Lung (tissue), 12 donors: ENCODE measurements around the gene AMN. TPM values are rescaled to one million over a fixed set of nuclear protein-coding genes. Genes with fewer than 3 reads are reported as not detected.

Experiments
- ATAC-seq: fragments of 200-7000 bp; cut with Tn5 transposase; one replicate; pipeline ENCODE4 v1.9.1; 2020; ENCODE audit warnings: moderate number of reproducible peaks; ENCODE audit not compliant: insufficient read depth, low FRiP score
- DNase-seq, 3 donors: peaks; one replicate each; pipeline ENCODE4 v3.0.0-alpha.2; 2013 to 2017
- H3K27ac ChIP-seq, 2 donors: one replicate each; pipeline ENCODE4 v1.5.1; 2013; ENCODE audit warnings: mild to moderate bottlenecking in 2 of 2, moderate library complexity in 2 of 2, control low read depth in 1 of 2, inconsistent platforms in 1 of 2, low read depth in 1 of 2, low read length in 1 of 2
- H3K27me3 ChIP-seq, 3 donors: one replicate each; pipeline ENCODE4 v1.5.1; 2013; ENCODE audit warnings: low read length in 2 of 3; ENCODE audit not compliant: control insufficient read depth in 3 of 3, insufficient read depth in 3 of 3
- H3K36me3 ChIP-seq, 4 donors: one replicate each; pipeline ENCODE4 v1.5.1; 2013; ENCODE audit warnings: low read length in 4 of 4, mild to moderate bottlenecking in 1 of 4, moderate library complexity in 1 of 4; ENCODE audit not compliant: control insufficient read depth in 4 of 4, insufficient read depth in 4 of 4
- H3K4me1 ChIP-seq, 5 donors: one replicate each; pipeline ENCODE4 v1.5.1; 2013; ENCODE audit warnings: low read length in 5 of 5, mild to moderate bottlenecking in 2 of 5, moderate library complexity in 1 of 5; ENCODE audit not compliant: control insufficient read depth in 5 of 5, insufficient read depth in 5 of 5
- H3K4me3 ChIP-seq: one replicate; pipeline ENCODE4 v1.5.1; 2013; ENCODE audit warnings: mild to moderate bottlenecking, control low read depth, moderate library complexity
- H3K9ac ChIP-seq, 2 donors: one replicate each; pipeline ENCODE4 v1.5.1; 2013; ENCODE audit warnings: low read length in 2 of 2, control low read depth in 1 of 2; ENCODE audit not compliant: insufficient read depth in 1 of 2
- H3K9me3 ChIP-seq, 4 donors: one replicate each; pipeline ENCODE4 v1.5.1; 2013; ENCODE audit warnings: low read length in 3 of 4, mild to moderate bottlenecking in 1 of 4, moderate library complexity in 1 of 4; ENCODE audit not compliant: control insufficient read depth in 4 of 4, insufficient read depth in 3 of 4
- CTCF ChIP-seq: IDR thresholded peaks from 2 replicates; pipeline ENCODE4 v1.5.1; 2012; ENCODE audit warnings: mild to moderate bottlenecking; ENCODE audit errors: control extremely low read depth, extremely low read depth
- WGBS, 2 donors: extraction: QIAGEN DNeasy Blood & Tissue Kit; methylation state at CpG; one replicate each; pipeline ENCODE4 v1.1.7; 2013; 5-methylcytosine and 5-hydroxymethylcytosine counted together
- polyA plus RNA-seq, 2 donors: library from polyadenylated mRNA; stranded (reverse); fragments of 200-250 nt; gene quantifications; one replicate each; pipeline ENCODE4 v1.2.1, GENCODE V29; 2013
- total RNA-seq, 2 donors: library from RNA; depleted of rRNA in 1 of 2; stranded (reverse); fragments of >200 nt in 1 of 2; gene quantifications; one replicate each; pipeline ENCODE4 v1.2.1, GENCODE V29; 2014 to 2021
- donor health status: control.
- donor health status: control.
- donor health status: Bipolar disorder and iron deficiency.
- donor health status: healthy.
- donor health status: DM: yes; HTN: yes; CAD: no.

The AMN gene
- total and polyA plus RNA-seq, 4 donors, result 0.94 to 24.7 (median 12.6) TPM

GRCh38 chr14:102885737-102886447 lies 36.6 kb upstream of the AMN start:
- 97 to 99% methylated on average over 22 of the region's 22 CpGs for WGBS, 2 donors

GRCh38 chr14:102888748-102889147 lies 33.7 kb upstream of the AMN start:
- WGBS, 2 donors, result 73 to 92% methylated on average over 1 of the region's 1 CpG
- Histone ChIP-seq H3K9ac (no peak overlapping the region), H3K27ac (no peak overlapping the region), H3K36me3 (peaks cover 0 to 26% (median 9%) of the 10 kb centered on the region in 4 donors), H3K9me3 (no peaks in the 10 kb centered on the region), H3K4me1 (peaks cover 0 to 14% (median 0%) of the 10 kb centered on the region in 5 donors), H3K27me3 (no peaks in the 10 kb centered on the region), H3K4me3 (no peak overlapping the region)
- ATAC-seq, result no peak
- TF ChIP-seq CTCF, result no peak
- DNase-seq, result no peak

More at GRCh38 chr14:102885737-102886447, 36.6 kb upstream of the AMN start:
- Histone ChIP-seq H3K4me3 (no peak overlapping the region), H3K9ac (no peak overlapping the region), H3K4me1 (no peaks in the 10 kb centered on the region), H3K27ac (no peak overlapping the region), H3K9me3 (no peaks in the 10 kb centered on the region), H3K27me3 (no peaks in the 10 kb centered on the region), H3K36me3 (peaks cover 0 to 24% (median 9%) of the 10 kb centered on the region in 4 donors)
- TF ChIP-seq CTCF, result no peak
- no peak for DNase-seq
- no peak for ATAC-seq

GRCh38 chr14:102889615-102890014 lies 32.8 kb upstream of the AMN start:
- WGBS, 2 donors, result 98 to 99% methylated on average over 7 of the region's 7 CpGs
- Histone ChIP-seq H3K9me3 (no peaks in the 10 kb centered on the region), H3K27me3 (no peaks in the 10 kb centered on the region), H3K36me3 (peaks cover 0 to 25% (median 9%) of the 10 kb centered on the region in 4 donors), H3K9ac (no peak overlapping the region), H3K27ac (no peak overlapping the region), H3K4me3 (no peak overlapping the region), H3K4me1 (peaks cover 0 to 18% (median 0%) of the 10 kb centered on the region in 5 donors)
- no peak for TF ChIP-seq CTCF
- ATAC-seq, result no peak
- no peak for DNase-seq

GRCh38 chr14:102891111-102891510 lies 31.4 kb upstream of the AMN start:
- H3K27ac ChIP-seq, result no peak overlapping the region
- H3K27me3 ChIP-seq, result no peaks in the 10 kb centered on the region
- H3K4me1 ChIP-seq, result peaks cover 0 to 18% (median 0%) of the 10 kb centered on the region in 5 donors
- no peak overlapping the region for H3K9ac ChIP-seq
- no peak for DNase-seq
- no peak for TF ChIP-seq CTCF
- H3K36me3 ChIP-seq, result peaks cover 0 to 17% (median 8%) of the 10 kb centered on the region in 4 donors
- no peak overlapping the region for H3K4me3 ChIP-seq
- 92 to 93% methylated on average over 14 to 15 of the region's 15 CpGs for WGBS, 2 donors
- no peak for ATAC-seq
- H3K9me3 ChIP-seq, result no peaks in the 10 kb centered on the region
